ENCODE results near the gene TRPM7.

The TRPM7 gene

GRCh38 chr15:50556642-50557371, 129.8 kb downstream of the TRPM7 start:
- ChIA-PET CTCF (no interaction called here), POLR2A (no interaction called here)
- no peak for TF ChIP-seq SUZ12 (IDR thresholded peaks at IDR 0.05)
- TF ChIP-seq TARDBP (IDR thresholded peaks at IDR 0.05): no peak
- TF ChIP-seq ELF4 (IDR thresholded peaks at IDR 0.05): no peak
- TF ChIP-seq FOXM1 (IDR thresholded peaks at IDR 0.05; ENCODE audit: borderline replicate concordance): no peak
- no peak for TF ChIP-seq CTBP1 (IDR thresholded peaks at IDR 0.05; ENCODE audit: borderline replicate concordance)
- DNase-seq (ENCODE audit: extremely low spot score): no peak

GRCh38 chr15:50552238-50552637, 134.4 kb downstream of the TRPM7 start:
- no peak for TF ChIP-seq ARNT (IDR thresholded peaks at IDR 0.05)
- TF ChIP-seq FOXM1 (IDR thresholded peaks at IDR 0.05; ENCODE audit: borderline replicate concordance): no peak
- TF ChIP-seq HDGF (IDR thresholded peaks at IDR 0.05; ENCODE audit: borderline replicate concordance): no peak
- TF ChIP-seq ZNF384 (IDR thresholded peaks at IDR 0.05): no peak
- TF ChIP-seq CTBP1 (IDR thresholded peaks at IDR 0.05; ENCODE audit: borderline replicate concordance): no peak
- no peak for TF ChIP-seq FOXK2 (IDR thresholded peaks at IDR 0.05)
- TF ChIP-seq NFRKB (IDR thresholded peaks at IDR 0.05): no peak
- no peak for TF ChIP-seq SUZ12 (IDR thresholded peaks at IDR 0.05)
- TF ChIP-seq PKNOX1 (IDR thresholded peaks at IDR 0.05): no peak
- TF ChIP-seq LEF1 (IDR thresholded peaks at IDR 0.05; ENCODE audit: borderline replicate concordance): no peak
- TF ChIP-seq BHLHE40 (IDR thresholded peaks at IDR 0.05; ENCODE audit: borderline replicate concordance): no peak
- no peak for TF ChIP-seq FOXA1 (IDR thresholded peaks at IDR 0.05)
- TF ChIP-seq SP1 (IDR thresholded peaks at IDR 0.05): no peak
- no peak for TF ChIP-seq TARDBP (IDR thresholded peaks at IDR 0.05)
- no peak for TF ChIP-seq L3MBTL2 (conservative IDR thresholded peaks at IDR 0.05)
- TF ChIP-seq ELF4 (IDR thresholded peaks at IDR 0.05): no peak
- POLR2A ChIA-PET: no interaction called here
- CTCF ChIA-PET: interaction anchor here (0.7 kb wide), 1 partner anchor 51 kb away, joined by 3 read pairs; no protein-coding TSS in a partner anchor
- DNase-seq (ENCODE audit: extremely low spot score): no peak

- ChIA-PET CTCF (no interaction called here), POLR2A (no interaction called here)
- TF ChIP-seq TARDBP (IDR thresholded peaks at IDR 0.05) (no peak), NFRKB (IDR thresholded peaks at IDR 0.05) (no peak)
- DNase-seq (ENCODE audit: extremely low spot score): no peak
These were observed 137.3 kb downstream of the TRPM7 start for GRCh38 chr15:50549326-50549725.

- no peak for DNase-seq (ENCODE audit: extremely low spot score)
- TF ChIP-seq HDGF (IDR thresholded peaks at IDR 0.05; ENCODE audit: borderline replicate concordance) (no peak), L3MBTL2 (conservative IDR thresholded peaks at IDR 0.05) (no peak), SUZ12 (IDR thresholded peaks at IDR 0.05) (no peak), LEF1 (IDR thresholded peaks at IDR 0.05; ENCODE audit: borderline replicate concordance) (no peak), BHLHE40 (IDR thresholded peaks at IDR 0.05; ENCODE audit: borderline replicate concordance) (no peak), SP1 (IDR thresholded peaks at IDR 0.05) (no peak), NFRKB (IDR thresholded peaks at IDR 0.05) (no peak), ARNT (IDR thresholded peaks at IDR 0.05) (no peak), TARDBP (IDR thresholded peaks at IDR 0.05) (no peak), ELF4 (IDR thresholded peaks at IDR 0.05) (no peak), ZNF384 (IDR thresholded peaks at IDR 0.05) (no peak), PKNOX1 (IDR thresholded peaks at IDR 0.05) (no peak), FOXM1 (IDR thresholded peaks at IDR 0.05; ENCODE audit: borderline replicate concordance) (no peak), FOXA1 (IDR thresholded peaks at IDR 0.05) (no peak), FOXK2 (IDR thresholded peaks at IDR 0.05) (no peak), CTBP1 (IDR thresholded peaks at IDR 0.05; ENCODE audit: borderline replicate concordance) (no peak)
- ChIA-PET CTCF (no interaction called here), POLR2A (no interaction called here)
These were observed 140.0 kb downstream of the TRPM7 start, which contains the start of gene USP50 for GRCh38 chr15:50546566-50546965. USP50 (minus strand) TSS chr15:50546666; CDS start chr15:50546525, 141 bp downstream.

- POLR2A ChIA-PET: no interaction called here
- TF ChIP-seq FOXA1 (IDR thresholded peaks at IDR 0.05): no peak
- TF ChIP-seq PKNOX1 (IDR thresholded peaks at IDR 0.05): no peak
- TF ChIP-seq ZNF384 (IDR thresholded peaks at IDR 0.05): no peak
- no peak for TF ChIP-seq NFRKB (IDR thresholded peaks at IDR 0.05)
- TF ChIP-seq FOXK2 (IDR thresholded peaks at IDR 0.05): no peak
- no peak for TF ChIP-seq HDGF (IDR thresholded peaks at IDR 0.05; ENCODE audit: borderline replicate concordance)
- TF ChIP-seq TARDBP (IDR thresholded peaks at IDR 0.05): no peak
- no peak for TF ChIP-seq CTBP1 (IDR thresholded peaks at IDR 0.05; ENCODE audit: borderline replicate concordance)
- no peak for TF ChIP-seq ARNT (IDR thresholded peaks at IDR 0.05)
- CTCF ChIA-PET: no interaction called here
- no peak for DNase-seq (ENCODE audit: extremely low spot score)
These were observed 142.2 kb downstream of the TRPM7 start for GRCh38 chr15:50544368-50544767.

- CTCF ChIA-PET: no interaction called here
- no peak for DNase-seq (ENCODE audit: extremely low spot score)
- TF ChIP-seq SUZ12 (IDR thresholded peaks at IDR 0.05): no peak
- TF ChIP-seq FOXA1 (IDR thresholded peaks at IDR 0.05): no peak
- no peak for TF ChIP-seq TARDBP (IDR thresholded peaks at IDR 0.05)
- no peak for TF ChIP-seq FOXM1 (IDR thresholded peaks at IDR 0.05; ENCODE audit: borderline replicate concordance)
- no peak for TF ChIP-seq L3MBTL2 (conservative IDR thresholded peaks at IDR 0.05)
- TF ChIP-seq ELF4 (IDR thresholded peaks at IDR 0.05): no peak
- no peak for TF ChIP-seq FOXK2 (IDR thresholded peaks at IDR 0.05)
- no peak for TF ChIP-seq HDGF (IDR thresholded peaks at IDR 0.05; ENCODE audit: borderline replicate concordance)
- no peak for TF ChIP-seq ZNF384 (IDR thresholded peaks at IDR 0.05)
- TF ChIP-seq NFRKB (IDR thresholded peaks at IDR 0.05): no peak
- no peak for TF ChIP-seq SP1 (IDR thresholded peaks at IDR 0.05)
- no peak for TF ChIP-seq LEF1 (IDR thresholded peaks at IDR 0.05; ENCODE audit: borderline replicate concordance)
- TF ChIP-seq BHLHE40 (IDR thresholded peaks at IDR 0.05; ENCODE audit: borderline replicate concordance): no peak
- no peak for TF ChIP-seq ARNT (IDR thresholded peaks at IDR 0.05)
- no peak for TF ChIP-seq CTBP1 (IDR thresholded peaks at IDR 0.05; ENCODE audit: borderline replicate concordance)
- no peak for TF ChIP-seq PKNOX1 (IDR thresholded peaks at IDR 0.05)
- POLR2A ChIA-PET: no interaction called here
These were observed 143.0 kb downstream of the TRPM7 start for GRCh38 chr15:50543556-50543955.

Data from HEK293T (cell line).